Heart left ventricle (tissue), 16 donors: ENCODE data around the gene CYP27C1. TPM values are rescaled to one million over a fixed set of nuclear protein-coding genes. Genes with fewer than 3 reads are reported as not detected.

Source experiments
- ATAC-seq, 4 donors: fragments of 200-7000 bp; cut with Tn5 transposase; one replicate each; pipeline ENCODE4 v1.9.1; 2020 to 2022; ENCODE audit warnings: moderate library complexity in 4 of 4, mild to moderate bottlenecking in 3 of 4, moderate number of reproducible peaks in 1 of 4
- DNase-seq, 5 donors: peaks; one replicate each; pipeline ENCODE4 v3.0.0-alpha.2; 2020
- H3K27ac ChIP-seq, 12 donors: fragments of 200-600 bp; sonication (generic) in 4 of 12; one replicate each; pipeline versions ENCODE4 v1.5.0 to v1.8.0; 2016 to 2022; ENCODE audit warnings: mild to moderate bottlenecking in 2 of 12
- H3K27me3 ChIP-seq, 9 donors: fragments of 200-600 bp; sonication (generic) in 2 of 9; one replicate each; pipeline versions ENCODE4 v1.5.1 to v1.8.0; 2016 to 2022; ENCODE audit warnings: mild to moderate bottlenecking in 3 of 9
- H3K36me3 ChIP-seq, 9 donors: fragments of 200-600 bp; sonication (generic) in 2 of 9; one replicate each; pipeline versions ENCODE4 v1.5.0 to v1.8.0; 2018 to 2022; ENCODE audit warnings: mild to moderate bottlenecking in 2 of 9
- H3K4me1 ChIP-seq, 12 donors: fragments of 200-600 bp; sonication (generic) in 4 of 12; one replicate each; pipeline versions ENCODE4 v1.5.0 to v1.8.0; 2016 to 2022; ENCODE audit warnings: mild to moderate bottlenecking in 3 of 12
- H3K4me3 ChIP-seq, 12 donors: fragments of 200-600 bp; sonication (generic) in 4 of 12; one replicate each; pipeline versions ENCODE4 v1.5.0 to v1.8.0; 2017 to 2022; ENCODE audit warnings: mild to moderate bottlenecking in 9 of 12, moderate library complexity in 4 of 12
- H3K9me3 ChIP-seq, 12 donors: fragments of 200-600 bp; sonication (generic) in 4 of 12; one replicate each; pipeline versions ENCODE4 v1.5.0 to v1.8.0; 2016 to 2022; ENCODE audit warnings: mild to moderate bottlenecking in 1 of 12
- CTCF ChIP-seq, 12 donors: fragments of 200-600 bp; sonication (generic) in 4 of 12; IDR thresholded peaks; one replicate each; pipeline versions ENCODE4 v1.5.0 to v1.8.0; 2018 to 2022; ENCODE audit warnings: antibody characterized with exemption in 12 of 12, mild to moderate bottlenecking in 5 of 12
- POLR2A ChIP-seq, 2 donors: fragments of 450-650 bp; IDR thresholded peaks; one replicate each; pipeline ENCODE4 v1.6.1; 2017; ENCODE audit warnings: antibody characterized with exemption in 2 of 2, mild to moderate bottlenecking in 2 of 2, moderate library complexity in 2 of 2
- WGBS, 4 donors: extraction: QIAGEN DNeasy Blood & Tissue Kit in 2 of 4; methylation state at CpG; one replicate each; pipeline versions ENCODE4 v1.1.5 to v1.1.7; 2013 to 2018; 5-methylcytosine and 5-hydroxymethylcytosine counted together
- intact Hi-C, 10 donors: fragments of 100-400 bp; cut with DNase I; formaldehyde crosslinking; loops; one replicate each; pipeline versions ENCODE4 v1.11.1 to v1.14.2; 2022
- polyA plus RNA-seq, 2 donors: library from polyadenylated mRNA; stranded (reverse); fragments of 200-250 nt; gene quantifications; one replicate each; pipeline ENCODE4 v1.2.3, GENCODE V29; 2013
- total RNA-seq, 9 donors: library from RNA; depleted of rRNA in 2 of 9; stranded (reverse); fragments of >200 nt in 2 of 9; fragmentation: NEBNext Ultra II Directional in 3 of 9; extraction: Animal tissue kit (Norgen Biotek cat#: 25700) in 3 of 9; gene quantifications; one replicate each; pipeline versions ENCODE4 v1.1.0 to v1.2.4, GENCODE V29; 2016 to 2023
- donor health status: ischemic (EF 13 %, LVEDD 7.1; RV severe dilation, severe dysfunction).
- donor health status: healthy with polysubstance abuse.
- donor health status: DM: no; HTN: yes; CAD: no.
- donor health status: DM: no; HTN: no; CAD: no.
- donor health status: ischemic (EF 25% LVEDD 6.9; RV normal size, moderate dysfunction).
- donor health status: ischemic (EF 25% LVEDD 5.7; RV mildly dilated, moderate dysfunction).
- donor health status: healthy.
- donor health status: DM: yes; HTN: yes; CAD: no.
- donor health status: ischemic (EF 35%, LVEDD 5.7; RV mildly dilated, moderate dysfunction).
- donor health status: nonischemic (EF 11% LVEDD 7.7; RV severe dilation, severe dysfunction).
- donor health status: DM: yes; HTN: yes; CAD: no.
- donor health status: PGD.
- donor health status: ischemic (EF 29% LVEDD 5.4; RV normal size, mild dysfunction).
- donor health status: nonischemic (EF 23%, LVEDD 6.1; RV moderate dilation, normal function).

CYP27C1 gene
- total and polyA plus RNA-seq, 11 donors, result 0.06 to 0.44 (median 0.12) TPM; not detected in 8

- H3K4me1 ChIP-seq, result peaks cover 0 to 28% (median 0%) of the 10 kb centered on the region in 12 donors
- H3K36me3 ChIP-seq, result no peaks in the 10 kb centered on the region
- WGBS, 4 donors, result 80 to 87% (median 81%) methylated on average over 11 of the region's 11 CpGs
- peaks cover 0 to 4% (median 0%) of the 10 kb centered on the region in 12 donors for H3K9me3 ChIP-seq
- intact Hi-C loops, result no loop called here
- H3K4me3 ChIP-seq, result no peak overlapping the region
- no peak for TF ChIP-seq CTCF (IDR thresholded peaks at IDR 0.05)
- TF ChIP-seq POLR2A (IDR thresholded peaks at IDR 0.05), result no peak
- H3K27ac ChIP-seq, result no peak overlapping the region
- no peak for ATAC-seq
- no peak for DNase-seq
- H3K27me3 ChIP-seq, result peaks cover 0 to 5% (median 0%) of the 10 kb centered on the region in 9 donors
These were observed 61.3 kb downstream of the CYP27C1 start for GRCh38 chr2:127158614-127159290.

- intact Hi-C loops, result no loop called here
- DNase-seq (no peak), ATAC-seq (no peak)
- no peaks in the 10 kb centered on the region for H3K36me3 ChIP-seq
- no peak overlapping the region for H3K27ac ChIP-seq
- no peak overlapping the region for H3K4me3 ChIP-seq
- peaks cover 0 to 4% (median 0%) of the 10 kb centered on the region in 12 donors for H3K9me3 ChIP-seq
- 60 to 72% (median 65%) methylated on average over 12 to 16 of the region's 16 CpGs for WGBS, 4 donors
- peaks cover 0 to 5% (median 0%) of the 10 kb centered on the region in 9 donors for H3K27me3 ChIP-seq
- no peak for TF ChIP-seq POLR2A (IDR thresholded peaks at IDR 0.05)
- TF ChIP-seq CTCF (IDR thresholded peaks at IDR 0.05), result peak in 1 of 12 donors; percentile 7
- H3K4me1 ChIP-seq, result peaks cover 0 to 31% (median 0%) of the 10 kb centered on the region in 12 donors
These were observed 62.2 kb downstream of the CYP27C1 start for GRCh38 chr2:127157651-127158485.

- Histone ChIP-seq H3K27me3 (peaks cover 0 to 5% (median 0%) of the 10 kb centered on the region in 9 donors), H3K9me3 (peaks cover 0 to 4% (median 0%) of the 10 kb centered on the region in 12 donors), H3K4me1 (peaks cover 0 to 31% (median 0%) of the 10 kb centered on the region in 12 donors), H3K4me3 (no peak overlapping the region), H3K27ac (no peak overlapping the region), H3K36me3 (no peaks in the 10 kb centered on the region)
- no peak for TF ChIP-seq CTCF (IDR thresholded peaks at IDR 0.05)
- TF ChIP-seq POLR2A (IDR thresholded peaks at IDR 0.05), result no peak
- intact Hi-C loops, result no loop called here
- no peak for DNase-seq
- ATAC-seq, result no peak
- whole genome bisulfite sequencing, 4 donors, result 87 to 96% (median 91%) methylated on average over 6 of the region's 6 CpGs
These were observed 63.0 kb downstream of the CYP27C1 start for GRCh38 chr2:127157114-127157513.

- intact Hi-C loops, result no loop called here
- Histone ChIP-seq H3K27me3 (peaks cover 0 to 5% (median 0%) of the 10 kb centered on the region in 9 donors), H3K4me3 (no peak overlapping the region), H3K27ac (no peak overlapping the region), H3K4me1 (peaks cover 0 to 31% (median 0%) of the 10 kb centered on the region in 12 donors), H3K9me3 (peaks cover 0 to 5% (median 0%) of the 10 kb centered on the region in 12 donors), H3K36me3 (no peaks in the 10 kb centered on the region)
- DNase-seq, result peak in 1 of 5 donors; percentile 52
- TF ChIP-seq POLR2A (IDR thresholded peaks at IDR 0.05) (no peak), CTCF (IDR thresholded peaks at IDR 0.05) (no peak)
- peak; percentile 34 to 85 (median 80) for ATAC-seq
- WGBS, 4 donors, result 36 to 55% (median 43%) methylated on average over 2 of the region's 2 CpGs
These were observed 64.2 kb downstream of the CYP27C1 start for GRCh38 chr2:127155947-127156346.
